Left ventricle myocardium superior (tissue), 1 donor: ENCODE measurements around the gene PRRT2. TPM values are rescaled to one million over a fixed set of nuclear protein-coding genes. Genes with fewer than 3 reads are reported as not detected.

Experiments used
- ATAC-seq: fragments of 200-7000 bp; cut with Tn5 transposase; one replicate; pipeline ENCODE4 v1.9.1; 2020; ENCODE audit warnings: mild to moderate bottlenecking, moderate library complexity
- DNase-seq: peaks from one replicate; pipeline ENCODE4 v3.0.0-alpha.2; 2020
- intact Hi-C: fragments of 100-400 bp; cut with micrococcal nuclease; formaldehyde crosslinking; loops from one replicate; pipeline ENCODE4 v1.11.0; 2022
- total RNA-seq: library from RNA; stranded (reverse); fragmentation: NEBNext Ultra II Directional; extraction: Animal tissue kit (Norgen Biotek cat#: 25700); gene quantifications from one replicate; pipeline ENCODE4 v1.2.1, GENCODE V29; 2021
- donor health status: DM: no; HTN: yes; CAD: no; lungs with severe emphysema.

PRRT2 gene
- total RNA-seq, 1 donor from 2014 or later, result 3.1 TPM

- ATAC-seq, result no peak
- peak; percentile 45 for DNase-seq
- intact Hi-C loops, result no loop called here
Measured at GRCh38 chr16:29809850-29810698, 1.9 kb upstream of the PRRT2 start.

GRCh38 chr16:29810699-29811169 is 1.3 kb upstream of the PRRT2 start:
- DNase-seq (no peak), ATAC-seq (no peak)
- intact Hi-C loops, result no loop called here

- DNase-seq, result peak; percentile 98
- intact Hi-C loops, result no loop called here
- ATAC-seq, result peak; percentile 71
Measured at GRCh38 chr16:29811170-29811895, 660 bp upstream of the PRRT2 start.

- intact Hi-C loops, result no loop called here
Measured at GRCh38 chr16:29812754-29813643, 1.0 kb downstream of the PRRT2 start.

GRCh38 chr16:29813644-29814562 is 1.9 kb downstream of the PRRT2 start:
- intact Hi-C loops, result no loop called here
- no peak for DNase-seq
- no peak for ATAC-seq

More at GRCh38 chr16:29812754-29813643, 1.0 kb downstream of the PRRT2 start:
- ATAC-seq, result no peak
- DNase-seq, result no peak

GRCh38 chr16:29814592-29814991 is 2.6 kb downstream of the PRRT2 start:
- intact Hi-C loops, result no loop called here
- no peak for ATAC-seq

GRCh38 chr16:29815032-29815721 is 3.2 kb downstream of the PRRT2 start:
- peak; percentile 67 for DNase-seq
- ATAC-seq, result no peak
- intact Hi-C loops, result no loop called here

More at GRCh38 chr16:29814592-29814991, 2.6 kb downstream of the PRRT2 start:
- DNase-seq, result no peak

- intact Hi-C loops, result no loop called here
- ATAC-seq, result peak; percentile 81
- peak; percentile 98 for DNase-seq
Measured at GRCh38 chr16:29815793-29816693, 4.0 kb downstream of the PRRT2 start, which contains the start of gene PAGR1. Gene PAGR1 (plus strand): TSS chr16:29816152. CDS start chr16:29816526, 374 bp downstream.

- ATAC-seq, result peak; percentile 53
- intact Hi-C loops, result no loop called here
- DNase-seq, result peak; percentile 80
Measured at GRCh38 chr16:29816694-29817441, 4.9 kb downstream of the PRRT2 start.

- ATAC-seq (no peak), DNase-seq (no peak)
- intact Hi-C loops, result no loop called here
Measured at GRCh38 chr16:29818082-29818481, 6.1 kb downstream of the PRRT2 start.

GRCh38 chr16:29819506-29819905 is 7.5 kb downstream of the PRRT2 start:
- DNase-seq (no peak), ATAC-seq (no peak)
- intact Hi-C loops, result no loop called here

- ATAC-seq, result peak; percentile 38
- intact Hi-C loops, result no loop called here
Measured at GRCh38 chr16:29820271-29820701, 8.3 kb downstream of the PRRT2 start, which contains the start of gene MVP. Gene MVP (plus strand): TSS chr16:29820462. CDS start chr16:29830550, 10,088 bp downstream.

GRCh38 chr16:29820730-29821642 is 9.0 kb downstream of the PRRT2 start:
- intact Hi-C loops, result no loop called here
- ATAC-seq (peak; percentile 3), DNase-seq (peak; percentile 58)

More at GRCh38 chr16:29820271-29820701, 8.3 kb downstream of the PRRT2 start, which contains the start of gene MVP:
- DNase-seq, result peak; percentile 79

GRCh38 chr16:29821643-29822115 is 9.7 kb downstream of the PRRT2 start:
- ATAC-seq (no peak), DNase-seq (no peak)
- intact Hi-C loops, result no loop called here
